ENCODE data around the gene UNC45B.
"Not testable (repeated sequence)": the region's sequence is repeated elsewhere in the genome, so short reads cannot be mapped to it uniquely, and the experiment has no call there.

Gene UNC45B

GRCh38 chr17:35129154-35129972 lies 18.3 kb upstream of the UNC45B start:
- Mint-ChIP-seq H3K4me1 (ENCODE audit: low read depth) (no peaks in the 10 kb centered on the region), H3K27ac (no peak overlapping the region), H3K9me3 (no peaks in the 10 kb centered on the region), H3K27me3 (no peaks in the 10 kb centered on the region), H3K36me3 (ENCODE audit: low read depth) (peaks cover 28% of the 10 kb centered on the region), H3K4me3 (no peak overlapping the region)
- intact Hi-C loops (cut with micrococcal nuclease) = no loop called here

DNA sequence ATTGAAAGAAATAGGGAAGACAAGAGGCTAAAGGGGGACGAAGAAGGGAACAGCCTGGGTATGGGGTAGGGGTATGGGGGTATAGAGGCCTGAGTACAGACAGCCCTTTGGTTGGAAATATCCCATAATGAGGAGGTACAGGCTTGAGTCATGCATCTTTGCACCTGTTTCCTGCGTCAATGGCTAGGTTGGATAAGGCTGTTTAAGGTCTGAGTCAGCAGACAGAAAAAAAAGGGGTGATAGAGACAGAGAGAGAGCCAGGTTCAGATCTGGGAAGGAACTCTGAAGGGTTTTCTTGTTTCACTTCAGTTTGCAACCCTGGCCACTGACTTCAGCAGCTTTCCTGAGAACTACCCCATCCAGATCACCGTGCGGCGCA lies 17.7 kb upstream of the UNC45B start:
- Mint-ChIP-seq H3K36me3 (ENCODE audit: low read depth) (peaks cover 34% of the 10 kb centered on the region), H3K9me3 (no peaks in the 10 kb centered on the region), H3K4me1 (ENCODE audit: low read depth) (no peaks in the 10 kb centered on the region), H3K27me3 (no peaks in the 10 kb centered on the region), H3K27ac (no peak overlapping the region), H3K4me3 (no peak overlapping the region)
- intact Hi-C loops (cut with micrococcal nuclease) = no loop called here

- Mint-ChIP-seq H3K27me3 (no peaks in the 10 kb centered on the region), H3K27ac (no peak overlapping the region), H3K36me3 (ENCODE audit: low read depth) (peaks cover 38% of the 10 kb centered on the region), H3K4me1 (ENCODE audit: low read depth) (no peaks in the 10 kb centered on the region), H3K4me3 (no peak overlapping the region), H3K9me3 (no peaks in the 10 kb centered on the region)
- intact Hi-C loops (cut with micrococcal nuclease) = no loop called here
Measured at GRCh38 chr17:35130392-35130791, 17.2 kb upstream of the UNC45B start.

DNA sequence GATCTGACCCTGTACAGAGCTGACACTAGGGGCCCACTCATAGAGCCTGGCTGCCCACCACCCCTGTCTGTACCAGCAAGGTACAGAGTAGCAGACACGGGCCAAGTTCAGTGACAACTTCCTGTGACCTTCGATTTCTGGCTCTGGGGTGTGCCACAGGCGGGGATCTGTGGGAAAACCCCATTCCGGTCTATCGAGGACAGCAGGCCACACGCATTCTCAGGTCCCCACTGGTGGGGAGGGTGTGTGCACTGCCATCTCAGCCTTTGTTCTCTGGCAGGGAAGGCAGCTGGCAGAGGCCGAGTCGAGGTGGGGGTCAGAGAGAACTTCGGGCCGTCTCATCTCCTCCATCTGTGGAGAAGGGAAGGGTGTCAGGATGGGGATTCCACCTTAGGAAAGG lies 15.5 kb upstream of the UNC45B start:
- Mint-ChIP-seq H3K4me3 (no peak overlapping the region), H3K27me3 (no peaks in the 10 kb centered on the region), H3K4me1 (ENCODE audit: low read depth) (no peaks in the 10 kb centered on the region), H3K27ac (no peak overlapping the region), H3K36me3 (ENCODE audit: low read depth) (peaks cover 56% of the 10 kb centered on the region), H3K9me3 (no peaks in the 10 kb centered on the region)
- intact Hi-C loops (cut with micrococcal nuclease) = no loop called here

GRCh38 chr17:35132816-35133550 lies 14.6 kb upstream of the UNC45B start:
- Mint-ChIP-seq H3K27ac (no peak overlapping the region), H3K4me3 (no peak overlapping the region), H3K36me3 (ENCODE audit: low read depth) (peaks cover 64% of the 10 kb centered on the region), H3K9me3 (no peaks in the 10 kb centered on the region), H3K27me3 (no peaks in the 10 kb centered on the region), H3K4me1 (ENCODE audit: low read depth) (no peaks in the 10 kb centered on the region)
- intact Hi-C loops (cut with micrococcal nuclease) = no loop called here

DNA sequence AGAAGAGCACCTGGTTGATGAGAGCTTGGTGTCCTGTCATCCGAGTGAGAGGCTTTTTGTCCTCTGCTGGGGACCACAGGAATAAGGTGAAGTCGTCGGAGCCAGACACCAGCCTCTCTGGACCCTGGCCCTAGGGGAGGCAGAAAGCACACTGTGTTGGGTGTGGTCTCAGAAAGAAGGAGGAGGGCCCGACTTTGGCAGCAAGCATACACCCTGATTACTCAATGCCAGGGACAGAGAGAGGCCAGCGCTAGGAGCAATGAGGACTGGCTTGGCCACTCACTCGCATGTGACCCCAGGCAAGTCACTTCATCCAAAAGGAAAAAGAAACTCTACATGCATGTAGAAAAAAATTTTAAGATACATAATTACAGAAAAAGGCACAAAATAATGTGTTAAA lies 12.3 kb upstream of the UNC45B start:
- Mint-ChIP-seq H3K27me3 (no peaks in the 10 kb centered on the region), H3K9me3 (no peaks in the 10 kb centered on the region), H3K4me3 (no peak overlapping the region), H3K36me3 (ENCODE audit: low read depth) (peaks cover 78% of the 10 kb centered on the region), H3K27ac (no peak overlapping the region), H3K4me1 (ENCODE audit: low read depth) (no peaks in the 10 kb centered on the region)
- intact Hi-C loops (cut with micrococcal nuclease) = no loop called here

DNA sequence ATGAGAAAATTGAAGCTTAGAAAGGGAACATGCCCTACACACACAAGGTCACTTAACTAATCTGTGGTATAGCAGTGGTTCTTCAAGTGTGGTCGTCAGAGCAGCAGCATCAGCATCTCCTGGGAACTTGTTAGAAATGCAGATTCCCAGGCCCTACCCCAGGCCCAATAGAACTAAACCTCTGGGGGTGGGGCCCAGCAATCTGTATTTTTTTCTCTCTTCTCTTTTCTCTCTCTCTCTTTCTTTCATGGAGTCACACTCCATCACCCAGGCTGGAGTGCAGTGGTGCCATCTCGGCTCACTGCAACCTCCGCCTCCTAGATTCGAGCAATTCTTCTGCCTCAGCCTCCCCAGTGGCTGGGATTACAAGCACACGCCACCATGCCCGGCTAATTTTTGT lies 9.4 kb upstream of the UNC45B start:
- H3K27me3 Mint-ChIP-seq = no peaks in the 10 kb centered on the region

DNA sequence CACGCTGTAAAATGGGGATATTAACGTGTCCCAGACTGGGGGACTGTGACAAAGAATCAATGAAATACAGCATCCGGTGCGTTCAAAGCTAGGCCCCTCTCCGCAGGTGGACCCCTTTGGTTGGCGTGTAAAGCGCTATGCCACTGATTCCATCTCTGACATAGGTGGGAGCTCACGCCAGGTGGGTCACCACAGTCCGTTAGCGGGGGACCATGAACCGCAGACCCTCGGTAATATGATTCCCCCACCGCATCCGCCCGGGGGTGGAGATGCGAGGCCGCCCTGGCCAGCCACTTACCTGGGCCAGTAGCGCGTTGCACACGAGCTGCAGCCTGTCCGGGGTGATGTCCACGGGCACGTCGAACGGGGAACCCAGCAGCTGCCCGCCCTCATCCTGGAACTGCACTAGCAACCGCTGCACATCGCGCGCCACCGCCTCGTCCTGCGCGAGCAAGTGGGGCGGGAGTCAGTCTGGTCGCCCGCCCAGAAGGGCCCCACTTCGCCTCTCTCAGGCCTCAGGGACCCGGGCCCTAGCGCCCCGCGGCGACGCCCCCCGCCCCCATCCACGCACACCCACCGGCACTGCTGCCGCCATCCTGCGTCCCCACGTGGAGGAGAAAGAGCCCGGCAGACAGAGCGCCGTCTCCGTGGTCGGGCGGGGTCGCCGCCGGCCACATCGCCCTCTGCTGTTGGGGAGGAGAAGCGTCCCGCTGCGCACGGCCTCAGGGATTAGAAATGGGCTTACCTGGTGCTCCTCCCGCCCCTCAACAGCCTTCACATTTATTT lies 5.7 kb upstream of the UNC45B start, which contains the start of gene NLE1:
Gene NLE1 (minus strand): TSS at position 623 of the 786 bp plus-strand sequence. CDS start 28 bp downstream, at position 595.
- peak within 1 kb of the TSS; percentile 80 for H3K4me3 Mint-ChIP-seq
- no peak within 1 kb of the TSS for H3K27ac Mint-ChIP-seq
- intact Hi-C loops (cut with micrococcal nuclease) = no loop called here
- H3K4me1 Mint-ChIP-seq (ENCODE audit: low read depth) = no peaks in the 10 kb centered on the region
- H3K27me3 Mint-ChIP-seq = peaks cover 6% of the 10 kb centered on the region
- H3K36me3 Mint-ChIP-seq (ENCODE audit: low read depth) = peaks cover 25% of the 10 kb centered on the region
- no peaks in the 10 kb centered on the region for H3K9me3 Mint-ChIP-seq

More for the DNA sequence above, 9.4 kb upstream of the UNC45B start:
- no peaks in the 10 kb centered on the region for H3K9me3 Mint-ChIP-seq
- no peak overlapping the region for H3K4me3 Mint-ChIP-seq
- intact Hi-C loops (cut with micrococcal nuclease) = no loop called here
- no peak overlapping the region for H3K27ac Mint-ChIP-seq
- peaks cover 62% of the 10 kb centered on the region for H3K36me3 Mint-ChIP-seq (ENCODE audit: low read depth)
- H3K4me1 Mint-ChIP-seq (ENCODE audit: low read depth) = no peaks in the 10 kb centered on the region

DNA sequence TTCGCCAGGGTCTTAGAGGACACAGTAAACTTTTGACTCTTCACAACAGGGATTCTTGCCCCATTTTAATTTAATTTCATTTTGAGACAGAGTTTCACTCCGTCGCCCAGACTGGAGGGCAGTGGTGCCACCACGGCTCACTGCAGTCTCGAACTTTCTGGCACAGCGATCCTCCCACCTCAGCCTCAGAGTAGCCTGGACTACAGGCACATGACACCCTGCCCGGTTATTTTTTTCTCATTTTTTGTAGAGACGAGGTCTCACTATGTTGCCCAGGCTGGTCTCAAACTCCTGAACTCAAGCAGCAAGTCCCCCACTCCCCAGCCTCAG lies 5.2 kb upstream of the UNC45B start:
- H3K4me3 Mint-ChIP-seq = peak overlapping the region; percentile 80
- no peaks in the 10 kb centered on the region for H3K4me1 Mint-ChIP-seq (ENCODE audit: low read depth)
- H3K27ac Mint-ChIP-seq = no peak overlapping the region
- intact Hi-C loops (cut with micrococcal nuclease) = no loop called here
- no peaks in the 10 kb centered on the region for H3K9me3 Mint-ChIP-seq
- peaks cover 8% of the 10 kb centered on the region for H3K27me3 Mint-ChIP-seq
- H3K36me3 Mint-ChIP-seq (ENCODE audit: low read depth) = peaks cover 19% of the 10 kb centered on the region

DNA sequence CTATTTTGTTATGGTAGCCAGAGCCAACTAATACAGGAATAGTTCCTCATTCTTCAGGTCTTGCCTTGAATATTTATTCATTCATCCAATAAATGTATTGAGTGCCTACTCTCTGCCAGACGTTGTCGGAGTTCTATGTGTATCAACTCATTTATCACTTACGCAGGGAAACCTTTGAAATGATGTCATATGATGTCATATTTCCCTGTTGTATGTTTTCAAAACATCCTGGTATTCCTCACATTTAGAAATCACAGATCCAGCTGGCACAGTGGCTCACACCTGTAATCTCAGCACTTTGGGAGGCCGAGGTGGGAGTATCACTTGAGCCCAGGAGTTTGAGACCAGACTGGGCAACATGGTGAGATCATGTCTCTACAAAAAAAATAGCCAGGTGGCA lies 2.8 kb upstream of the UNC45B start:
- no peak overlapping the region for H3K27ac Mint-ChIP-seq
- no peaks in the 10 kb centered on the region for H3K36me3 Mint-ChIP-seq (ENCODE audit: low read depth)
- no peak overlapping the region for H3K4me3 Mint-ChIP-seq
- no peaks in the 10 kb centered on the region for H3K9me3 Mint-ChIP-seq
- peaks cover 10% of the 10 kb centered on the region for H3K27me3 Mint-ChIP-seq
- no peaks in the 10 kb centered on the region for H3K4me1 Mint-ChIP-seq (ENCODE audit: low read depth)
- intact Hi-C loops (cut with micrococcal nuclease) = no loop called here

DNA sequence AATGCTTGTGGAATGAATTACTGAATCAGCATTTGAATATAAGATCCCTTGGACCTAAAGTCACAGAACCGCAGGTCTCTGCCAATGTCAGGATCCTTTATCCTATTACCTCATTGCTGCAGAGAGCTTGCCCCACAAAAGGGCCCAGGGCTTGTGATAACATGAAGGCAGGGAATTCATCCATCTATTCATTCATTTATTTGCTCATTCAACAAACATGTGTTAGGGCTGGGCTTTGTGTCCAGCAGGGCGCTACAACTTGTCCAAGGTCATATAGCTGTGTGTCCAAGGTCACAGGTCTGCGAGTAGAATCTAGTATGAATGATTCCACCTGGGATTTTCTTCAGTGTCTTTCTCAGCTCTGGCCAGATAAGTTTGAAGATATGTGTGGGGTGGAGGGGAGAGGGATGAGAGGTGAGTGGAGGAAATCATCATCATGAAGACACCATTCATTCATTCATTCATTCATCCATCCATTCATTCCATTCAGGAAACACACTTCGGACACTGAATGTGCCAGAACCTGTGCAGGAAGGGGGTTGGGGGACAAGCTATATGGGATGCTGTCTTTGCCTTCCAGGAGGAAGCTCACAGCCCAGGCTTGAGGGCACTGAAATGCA lies 1.3 kb upstream of the UNC45B start:
- no peaks in the 10 kb centered on the region for H3K36me3 Mint-ChIP-seq (ENCODE audit: low read depth)
- intact Hi-C loops (cut with micrococcal nuclease) = no loop called here
- no peaks in the 10 kb centered on the region for H3K9me3 Mint-ChIP-seq
- H3K4me3 Mint-ChIP-seq = no peak overlapping the region
- peaks cover 13% of the 10 kb centered on the region for H3K27me3 Mint-ChIP-seq
- no peak overlapping the region for H3K27ac Mint-ChIP-seq
- H3K4me1 Mint-ChIP-seq (ENCODE audit: low read depth) = no peaks in the 10 kb centered on the region

GRCh38 chr17:35148144-35148543 lies 527 bp downstream of the UNC45B start:
- Mint-ChIP-seq H3K4me3 (no peak overlapping the region), H3K27me3 (peaks cover 13% of the 10 kb centered on the region), H3K36me3 (ENCODE audit: low read depth) (no peaks in the 10 kb centered on the region), H3K4me1 (ENCODE audit: low read depth) (no peaks in the 10 kb centered on the region), H3K9me3 (no peaks in the 10 kb centered on the region), H3K27ac (no peak overlapping the region)
- intact Hi-C loops (cut with micrococcal nuclease) = no loop called here

DNA sequence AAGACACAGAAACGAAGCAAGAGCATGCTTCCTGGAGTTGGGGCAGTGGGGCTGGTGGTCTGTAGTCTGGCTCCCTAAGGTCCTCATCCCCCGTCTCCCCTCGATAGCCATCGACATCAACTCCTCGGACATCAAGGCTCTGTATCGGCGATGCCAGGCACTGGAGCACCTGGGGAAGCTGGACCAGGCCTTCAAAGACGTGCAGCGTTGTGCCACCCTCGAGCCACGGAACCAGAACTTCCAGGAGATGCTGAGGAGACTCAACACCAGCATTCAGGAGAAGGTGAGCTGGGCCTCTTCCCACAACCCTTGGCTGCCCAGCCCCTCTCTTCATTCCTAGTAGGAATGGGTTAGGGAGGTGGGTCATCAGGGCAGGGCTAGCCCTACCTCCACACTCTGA lies 2.3 kb downstream of the UNC45B start:
- Mint-ChIP-seq H3K36me3 (ENCODE audit: low read depth) (no peaks in the 10 kb centered on the region), H3K4me3 (no peak overlapping the region), H3K27me3 (peaks cover 7% of the 10 kb centered on the region), H3K27ac (no peak overlapping the region), H3K4me1 (ENCODE audit: low read depth) (no peaks in the 10 kb centered on the region), H3K9me3 (no peaks in the 10 kb centered on the region)
- intact Hi-C loops (cut with micrococcal nuclease) = no loop called here

GRCh38 chr17:35151080-35151479 lies 3.5 kb downstream of the UNC45B start:
- H3K36me3 Mint-ChIP-seq (ENCODE audit: low read depth); H3K27me3 Mint-ChIP-seq; H3K4me1 Mint-ChIP-seq (ENCODE audit: low read depth); H3K9me3 Mint-ChIP-seq; H3K27ac Mint-ChIP-seq; intact Hi-C loops (cut with micrococcal nuclease); H3K4me3 Mint-ChIP-seq: not testable (repeated sequence)

All from dendritic cell treated with granulocyte-macrophage colony-stimulating factor and Interleukin-4, amounts not matched to agents 40 ng/mL and 50 ng/mL, for 4 days (primary cell).